WTC11 (cell line): ENCODE data around the gene ABLIM2. TPM values are rescaled to one million over a fixed set of nuclear protein-coding genes. Genes with fewer than 3 reads are reported as not detected.

Source experiments
- ATAC-seq: fragments of 200-7000 bp; cut with Tn5 transposase; 2 replicates; pipeline ENCODE4 v1.10.0; 2021; ENCODE audit warnings: mild to moderate bottlenecking, moderate library complexity
- CTCF ChIA-PET: fragments of 300-600 bp; sonication (Branson Sonifier 250); formaldehyde crosslinking; loops from one replicate; lab custom pipeline; 2021; ENCODE audit warnings: antibody characterized with exemption; lab: Charles Lee
- POLR2A ChIA-PET: fragments of 350-600 bp; sonication (Branson Sonifier 250); formaldehyde crosslinking; loops from one replicate; lab custom pipeline; 2021; ENCODE audit warnings: antibody characterized with exemption; lab: Charles Lee
- DNase-seq: peaks from one replicate; pipeline ENCODE4 v3.0.0; 2021; ENCODE audit warnings: low spot score
- H3K27ac Mint-ChIP-seq: 2 replicates; pipeline ENCODE4 v1.8.0; 2021; ENCODE audit warnings: mixed read lengths
- H3K27me3 Mint-ChIP-seq: 2 replicates; pipeline ENCODE4 v1.8.0; 2021; ENCODE audit warnings: low read depth, mild to moderate bottlenecking, moderate library complexity, mixed read lengths
- H3K36me3 Mint-ChIP-seq: 2 replicates; pipeline ENCODE4 v1.8.0; 2021; ENCODE audit warnings: mixed read lengths
- H3K4me1 Mint-ChIP-seq: 2 replicates; pipeline ENCODE4 v1.8.0; 2022; ENCODE audit warnings: mixed read lengths
- H3K4me3 Mint-ChIP-seq: 2 replicates; pipeline ENCODE4 v1.8.0; 2021; ENCODE audit warnings: mild to moderate bottlenecking, moderate library complexity, mixed read lengths
- H3K9me3 Mint-ChIP-seq: 2 replicates; pipeline ENCODE4 v1.8.0; 2021; ENCODE audit warnings: mixed read lengths
- FOXJ3 ChIP-seq: sonication (generic); formaldehyde crosslinking; IDR thresholded peaks from 2 replicates; pipeline ENCODE4 v1.9.0; 2021; ENCODE audit warnings: missing genetic modification reagents, mild to moderate bottlenecking, borderline replicate concordance
- FOXP1 ChIP-seq: sonication (generic); formaldehyde crosslinking; IDR thresholded peaks from 2 replicates; pipeline ENCODE4 v1.8.0; 2022; ENCODE audit warnings: missing genetic modification reagents, mild to moderate bottlenecking, moderate library complexity, borderline replicate concordance
- JUN ChIP-seq: sonication (generic); formaldehyde crosslinking; IDR thresholded peaks from 2 replicates; pipeline ENCODE4 v1.8.0; 2023; ENCODE audit warnings: mild to moderate bottlenecking, missing genetic modification reagents
- NFE2L1 ChIP-seq: sonication (generic); formaldehyde crosslinking; IDR thresholded peaks from 2 replicates; pipeline ENCODE4 v1.8.1; 2023; ENCODE audit warnings: missing genetic modification reagents
- PRRX2 ChIP-seq: fragments of 250-450 bp; sonication (Bioruptor Pico); IDR thresholded peaks from 2 replicates; pipeline ENCODE4 v1.8.0; 2021; ENCODE audit warnings: mild to moderate bottlenecking
- SMAD3 ChIP-seq: sonication (generic); formaldehyde crosslinking; IDR thresholded peaks from 2 replicates; pipeline ENCODE4 v1.8.0; 2022; ENCODE audit warnings: missing genetic modification reagents, mild to moderate bottlenecking, borderline replicate concordance
- SMAD4 ChIP-seq: sonication (generic); formaldehyde crosslinking; IDR thresholded peaks from 2 replicates; pipeline ENCODE4 v1.8.0; 2022; ENCODE audit warnings: mild to moderate bottlenecking, missing genetic modification reagents
- TCF7 ChIP-seq: sonication (generic); formaldehyde crosslinking; IDR thresholded peaks from 2 replicates; pipeline ENCODE4 v1.8.0; 2022; ENCODE audit warnings: mild to moderate bottlenecking, low read depth, missing genetic modification reagents, moderate library complexity
- TEAD4 ChIP-seq: sonication (generic); formaldehyde crosslinking; IDR thresholded peaks from 2 replicates; pipeline ENCODE4 v1.8.0; 2022; ENCODE audit warnings: mild to moderate bottlenecking, missing genetic modification reagents
- ZBTB21 ChIP-seq: sonication (generic); formaldehyde crosslinking; IDR thresholded peaks from 2 replicates; pipeline ENCODE4 v1.8.1; 2023; ENCODE audit warnings: mild to moderate bottlenecking, missing genetic modification reagents, borderline replicate concordance
- ZNF138 ChIP-seq: sonication (generic); formaldehyde crosslinking; conservative IDR thresholded peaks from 2 replicates; pipeline ENCODE4 v1.8.1; 2022; ENCODE audit warnings: mild to moderate bottlenecking, moderate library complexity, missing genetic modification reagents
- ZNF317 ChIP-seq: sonication (generic); formaldehyde crosslinking; IDR thresholded peaks from 2 replicates; pipeline ENCODE4 v1.8.1; 2023; ENCODE audit warnings: low read depth, mild to moderate bottlenecking, moderate library complexity, missing genetic modification reagents, borderline replicate concordance
- total RNA-seq: library from RNA; stranded (reverse); gene quantifications from 3 replicates; pipeline ENCODE4 v1.2.3, GENCODE V29; 2021
- TF ChIP-seq, protein P1 (sequence below): fragments of 200-600 bp; IDR thresholded peaks from 2 replicates; pipeline ENCODE4 v1.8.0; 2022; ENCODE audit warnings: antibody characterized with exemption
- TF ChIP-seq, protein P2 (sequence below): sonication (generic); formaldehyde crosslinking; IDR thresholded peaks from 2 replicates; pipeline ENCODE4 v1.8.0; 2022; ENCODE audit warnings: mild to moderate bottlenecking, missing genetic modification reagents
- TF ChIP-seq, protein P3 (sequence below): sonication (generic); formaldehyde crosslinking; IDR thresholded peaks from 2 replicates; pipeline ENCODE4 v1.8.1; 2022; ENCODE audit warnings: mild to moderate bottlenecking, moderate library complexity, missing genetic modification reagents
- TF ChIP-seq, protein P4 (sequence below): sonication (generic); formaldehyde crosslinking; IDR thresholded peaks from 2 replicates; pipeline ENCODE4 v1.8.1; 2023; ENCODE audit warnings: mild to moderate bottlenecking, missing genetic modification reagents, moderate library complexity
- TF ChIP-seq, protein P5 (sequence below): sonication (generic); formaldehyde crosslinking; IDR thresholded peaks from 2 replicates; pipeline ENCODE4 v1.8.1; 2023; ENCODE audit warnings: mild to moderate bottlenecking, missing genetic modification reagents, borderline replicate concordance
- TF ChIP-seq, protein P6 (sequence below): sonication (generic); formaldehyde crosslinking; IDR thresholded peaks from 2 replicates; pipeline ENCODE4 v1.8.0; 2022; ENCODE audit warnings: mild to moderate bottlenecking, missing genetic modification reagents

ABLIM2 gene
- total RNA-seq, 1 experiment from 2014 or later = 2.6 TPM

DNA sequence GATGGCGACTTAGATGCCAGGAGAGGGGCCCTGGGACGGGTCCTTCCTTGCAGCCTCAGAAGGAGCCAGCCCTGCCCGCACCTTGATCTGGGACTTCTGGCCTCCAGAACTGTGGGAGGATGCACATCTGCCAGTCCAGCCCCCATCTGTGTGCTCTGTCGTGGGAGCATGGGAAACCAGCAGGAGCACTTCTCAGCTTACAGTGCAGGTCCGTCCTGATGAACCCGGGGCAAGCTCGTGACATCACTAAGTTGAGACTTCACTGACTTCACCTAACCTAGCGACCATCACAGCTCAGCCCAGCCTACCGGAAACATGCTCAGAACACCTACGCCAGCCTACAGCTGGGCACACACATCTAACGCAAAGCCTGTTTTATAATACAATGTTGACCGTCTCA is 38.1 kb downstream of the ABLIM2 start:
- H3K4me3 Mint-ChIP-seq = no peak overlapping the region
- no peak for TF ChIP-seq SMAD3 (CRISPR knock-in tag)
- TF ChIP-seq, protein P1, sequence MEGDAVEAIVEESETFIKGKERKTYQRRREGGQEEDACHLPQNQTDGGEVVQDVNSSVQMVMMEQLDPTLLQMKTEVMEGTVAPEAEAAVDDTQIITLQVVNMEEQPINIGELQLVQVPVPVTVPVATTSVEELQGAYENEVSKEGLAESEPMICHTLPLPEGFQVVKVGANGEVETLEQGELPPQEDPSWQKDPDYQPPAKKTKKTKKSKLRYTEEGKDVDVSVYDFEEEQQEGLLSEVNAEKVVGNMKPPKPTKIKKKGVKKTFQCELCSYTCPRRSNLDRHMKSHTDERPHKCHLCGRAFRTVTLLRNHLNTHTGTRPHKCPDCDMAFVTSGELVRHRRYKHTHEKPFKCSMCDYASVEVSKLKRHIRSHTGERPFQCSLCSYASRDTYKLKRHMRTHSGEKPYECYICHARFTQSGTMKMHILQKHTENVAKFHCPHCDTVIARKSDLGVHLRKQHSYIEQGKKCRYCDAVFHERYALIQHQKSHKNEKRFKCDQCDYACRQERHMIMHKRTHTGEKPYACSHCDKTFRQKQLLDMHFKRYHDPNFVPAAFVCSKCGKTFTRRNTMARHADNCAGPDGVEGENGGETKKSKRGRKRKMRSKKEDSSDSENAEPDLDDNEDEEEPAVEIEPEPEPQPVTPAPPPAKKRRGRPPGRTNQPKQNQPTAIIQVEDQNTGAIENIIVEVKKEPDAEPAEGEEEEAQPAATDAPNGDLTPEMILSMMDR = no peak
- TF ChIP-seq PRRX2 = no peak
- TF ChIP-seq, protein P2, sequence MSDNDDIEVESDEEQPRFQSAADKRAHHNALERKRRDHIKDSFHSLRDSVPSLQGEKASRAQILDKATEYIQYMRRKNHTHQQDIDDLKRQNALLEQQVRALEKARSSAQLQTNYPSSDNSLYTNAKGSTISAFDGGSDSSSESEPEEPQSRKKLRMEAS (CRISPR knock-in tag) = no peak
- TF ChIP-seq SMAD4 (CRISPR knock-in tag) = no peak
- no peak for TF ChIP-seq ZNF317 (CRISPR knock-in tag)
- TF ChIP-seq, protein P3, sequence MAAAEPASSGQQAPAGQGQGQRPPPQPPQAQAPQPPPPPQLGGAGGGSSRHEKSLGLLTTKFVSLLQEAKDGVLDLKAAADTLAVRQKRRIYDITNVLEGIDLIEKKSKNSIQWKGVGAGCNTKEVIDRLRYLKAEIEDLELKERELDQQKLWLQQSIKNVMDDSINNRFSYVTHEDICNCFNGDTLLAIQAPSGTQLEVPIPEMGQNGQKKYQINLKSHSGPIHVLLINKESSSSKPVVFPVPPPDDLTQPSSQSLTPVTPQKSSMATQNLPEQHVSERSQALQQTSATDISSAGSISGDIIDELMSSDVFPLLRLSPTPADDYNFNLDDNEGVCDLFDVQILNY (CRISPR knock-in tag) = no peak
- TF ChIP-seq TEAD4 = no peak
- no peak for TF ChIP-seq NFE2L1 (CRISPR knock-in tag)
- TF ChIP-seq FOXJ3 (CRISPR knock-in tag) = no peak
- H3K27ac Mint-ChIP-seq = peak overlapping the region; percentile 92; the same call in 1 of the 2 replicates
- POLR2A ChIA-PET = no interaction called here
- peaks cover 7% of the 10 kb centered on the region; the same call in 1 of the 2 replicates for H3K4me1 Mint-ChIP-seq
- no peak for DNase-seq
- no peaks in the 10 kb centered on the region for H3K36me3 Mint-ChIP-seq
- ATAC-seq = no peak
- peaks cover 7% of the 10 kb centered on the region for H3K9me3 Mint-ChIP-seq
- CTCF ChIA-PET = interaction anchor here (1.2 kb wide), 1 partner anchor 9 kb away, joined by 5 read pairs; no protein-coding TSS in a partner anchor
- peaks cover 3% of the 10 kb centered on the region; the same call in 1 of the 2 replicates for H3K27me3 Mint-ChIP-seq

DNA sequence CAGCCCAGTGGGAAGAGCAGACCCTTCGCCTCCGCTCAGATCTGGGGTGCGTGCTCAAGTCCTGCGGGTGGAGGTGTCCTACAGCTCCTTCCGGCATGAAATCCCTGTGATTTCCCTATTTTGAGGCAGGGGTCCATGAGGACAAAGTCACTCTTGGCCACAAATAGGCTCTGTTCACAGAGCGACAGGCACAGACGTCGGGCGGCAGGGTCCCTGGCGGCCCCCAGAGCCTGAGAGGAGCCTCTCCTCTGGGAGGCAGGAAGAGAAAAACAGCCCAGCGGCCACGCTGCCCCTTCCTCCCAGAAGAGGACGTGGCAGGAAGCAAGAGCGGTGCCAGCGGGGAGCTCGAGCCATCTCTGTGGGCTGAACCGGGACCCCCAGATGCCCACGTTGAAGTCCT is 38.7 kb downstream of the ABLIM2 start:
- peaks cover 3% of the 10 kb centered on the region; the same call in 1 of the 2 replicates for H3K27me3 Mint-ChIP-seq
- no peaks in the 10 kb centered on the region for H3K36me3 Mint-ChIP-seq
- DNase-seq (no peak), ATAC-seq (no peak)
- no peak overlapping the region for H3K27ac Mint-ChIP-seq
- ChIA-PET CTCF (no interaction called here), POLR2A (no interaction called here)
- peaks cover 7% of the 10 kb centered on the region for H3K9me3 Mint-ChIP-seq
- peaks cover 7% of the 10 kb centered on the region; the same call in 1 of the 2 replicates for H3K4me1 Mint-ChIP-seq
- H3K4me3 Mint-ChIP-seq = no peak overlapping the region
- no peak for TF ChIP-seq JUN (CRISPR knock-in tag)
- TF ChIP-seq, protein P4, sequence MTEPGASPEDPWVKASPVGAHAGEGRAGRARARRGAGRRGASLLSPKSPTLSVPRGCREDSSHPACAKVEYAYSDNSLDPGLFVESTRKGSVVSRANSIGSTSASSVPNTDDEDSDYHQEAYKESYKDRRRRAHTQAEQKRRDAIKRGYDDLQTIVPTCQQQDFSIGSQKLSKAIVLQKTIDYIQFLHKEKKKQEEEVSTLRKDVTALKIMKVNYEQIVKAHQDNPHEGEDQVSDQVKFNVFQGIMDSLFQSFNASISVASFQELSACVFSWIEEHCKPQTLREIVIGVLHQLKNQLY = no peak
- no peak for TF ChIP-seq ZNF138 (CRISPR knock-in tag)
- TF ChIP-seq FOXP1 (CRISPR knock-in tag) = no peak
- TF ChIP-seq, protein P5, sequence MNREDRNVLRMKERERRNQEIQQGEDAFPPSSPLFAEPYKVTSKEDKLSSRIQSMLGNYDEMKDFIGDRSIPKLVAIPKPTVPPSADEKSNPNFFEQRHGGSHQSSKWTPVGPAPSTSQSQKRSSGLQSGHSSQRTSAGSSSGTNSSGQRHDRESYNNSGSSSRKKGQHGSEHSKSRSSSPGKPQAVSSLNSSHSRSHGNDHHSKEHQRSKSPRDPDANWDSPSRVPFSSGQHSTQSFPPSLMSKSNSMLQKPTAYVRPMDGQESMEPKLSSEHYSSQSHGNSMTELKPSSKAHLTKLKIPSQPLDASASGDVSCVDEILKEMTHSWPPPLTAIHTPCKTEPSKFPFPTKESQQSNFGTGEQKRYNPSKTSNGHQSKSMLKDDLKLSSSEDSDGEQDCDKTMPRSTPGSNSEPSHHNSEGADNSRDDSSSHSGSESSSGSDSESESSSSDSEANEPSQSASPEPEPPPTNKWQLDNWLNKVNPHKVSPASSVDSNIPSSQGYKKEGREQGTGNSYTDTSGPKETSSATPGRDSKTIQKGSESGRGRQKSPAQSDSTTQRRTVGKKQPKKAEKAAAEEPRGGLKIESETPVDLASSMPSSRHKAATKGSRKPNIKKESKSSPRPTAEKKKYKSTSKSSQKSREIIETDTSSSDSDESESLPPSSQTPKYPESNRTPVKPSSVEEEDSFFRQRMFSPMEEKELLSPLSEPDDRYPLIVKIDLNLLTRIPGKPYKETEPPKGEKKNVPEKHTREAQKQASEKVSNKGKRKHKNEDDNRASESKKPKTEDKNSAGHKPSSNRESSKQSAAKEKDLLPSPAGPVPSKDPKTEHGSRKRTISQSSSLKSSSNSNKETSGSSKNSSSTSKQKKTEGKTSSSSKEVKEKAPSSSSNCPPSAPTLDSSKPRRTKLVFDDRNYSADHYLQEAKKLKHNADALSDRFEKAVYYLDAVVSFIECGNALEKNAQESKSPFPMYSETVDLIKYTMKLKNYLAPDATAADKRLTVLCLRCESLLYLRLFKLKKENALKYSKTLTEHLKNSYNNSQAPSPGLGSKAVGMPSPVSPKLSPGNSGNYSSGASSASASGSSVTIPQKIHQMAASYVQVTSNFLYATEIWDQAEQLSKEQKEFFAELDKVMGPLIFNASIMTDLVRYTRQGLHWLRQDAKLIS = no peak
- TF ChIP-seq ZBTB21 (CRISPR knock-in tag) = no peak
- no peak for TF ChIP-seq TCF7 (CRISPR knock-in tag)
- TF ChIP-seq, protein P6, sequence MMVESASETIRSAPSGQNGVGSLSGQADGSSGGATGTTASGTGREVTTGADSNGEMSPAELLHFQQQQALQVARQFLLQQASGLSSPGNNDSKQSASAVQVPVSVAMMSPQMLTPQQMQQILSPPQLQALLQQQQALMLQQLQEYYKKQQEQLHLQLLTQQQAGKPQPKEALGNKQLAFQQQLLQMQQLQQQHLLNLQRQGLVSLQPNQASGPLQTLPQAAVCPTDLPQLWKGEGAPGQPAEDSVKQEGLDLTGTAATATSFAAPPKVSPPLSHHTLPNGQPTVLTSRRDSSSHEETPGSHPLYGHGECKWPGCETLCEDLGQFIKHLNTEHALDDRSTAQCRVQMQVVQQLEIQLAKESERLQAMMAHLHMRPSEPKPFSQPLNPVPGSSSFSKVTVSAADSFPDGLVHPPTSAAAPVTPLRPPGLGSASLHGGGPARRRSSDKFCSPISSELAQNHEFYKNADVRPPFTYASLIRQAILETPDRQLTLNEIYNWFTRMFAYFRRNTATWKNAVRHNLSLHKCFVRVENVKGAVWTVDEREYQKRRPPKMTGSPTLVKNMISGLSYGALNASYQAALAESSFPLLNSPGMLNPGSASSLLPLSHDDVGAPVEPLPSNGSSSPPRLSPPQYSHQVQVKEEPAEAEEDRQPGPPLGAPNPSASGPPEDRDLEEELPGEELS = no peak
